GM19240 (cell line): ENCODE measurements around the gene NCK2.
"Not testable (repeated sequence)": the region's sequence is repeated elsewhere in the genome, so short reads cannot be mapped to it uniquely, and the experiment has no call there.

ENCODE experiments used
- DNase-seq: peaks from one replicate; pipeline ENCODE4 v3.0.0; 2011; ENCODE audit warnings: low spot score; ENCODE audit not compliant: insufficient read length

NCK2 gene

DNA sequence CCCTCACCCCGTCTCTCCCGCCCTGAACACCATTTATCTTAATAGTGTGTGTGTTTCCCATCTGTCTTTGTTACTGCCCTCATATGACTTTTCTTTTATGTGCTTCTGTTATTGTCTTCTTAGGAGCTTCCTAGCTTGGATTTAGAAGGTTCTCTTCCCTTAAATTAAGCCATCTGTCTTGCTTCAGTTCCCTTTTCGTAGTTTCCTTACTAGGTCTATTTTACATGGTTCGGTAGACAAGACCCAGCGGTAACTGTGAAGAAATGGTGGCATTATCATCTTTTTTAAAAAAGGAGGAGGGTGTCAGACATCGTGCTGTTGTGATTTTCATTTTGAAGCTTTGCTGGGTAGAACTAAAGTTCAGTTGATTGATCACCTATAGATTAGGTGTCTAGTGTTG, 10.3 kb downstream of the NCK2 start:
- DNase-seq = no peak

DNA sequence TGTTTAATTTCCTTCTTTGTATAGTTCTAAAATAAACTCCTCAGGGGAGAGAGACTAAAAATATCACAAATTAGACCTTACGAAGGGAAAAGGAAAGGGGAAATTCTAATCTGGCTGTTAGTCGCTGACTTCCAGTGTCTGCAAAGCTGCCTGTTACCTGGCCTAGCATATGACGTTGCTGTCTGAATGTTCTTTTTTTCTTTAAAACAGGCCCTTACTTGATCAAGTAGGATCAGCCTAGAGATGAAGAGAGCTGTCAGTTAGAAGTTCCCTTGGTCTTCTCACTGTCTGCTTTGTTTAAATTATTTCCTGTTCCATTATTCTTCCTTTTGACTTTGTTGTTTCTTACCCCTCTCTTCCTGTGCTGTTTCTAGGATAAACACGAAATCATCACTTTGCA, 11.2 kb downstream of the NCK2 start:
- DNase-seq = no peak

DNA sequence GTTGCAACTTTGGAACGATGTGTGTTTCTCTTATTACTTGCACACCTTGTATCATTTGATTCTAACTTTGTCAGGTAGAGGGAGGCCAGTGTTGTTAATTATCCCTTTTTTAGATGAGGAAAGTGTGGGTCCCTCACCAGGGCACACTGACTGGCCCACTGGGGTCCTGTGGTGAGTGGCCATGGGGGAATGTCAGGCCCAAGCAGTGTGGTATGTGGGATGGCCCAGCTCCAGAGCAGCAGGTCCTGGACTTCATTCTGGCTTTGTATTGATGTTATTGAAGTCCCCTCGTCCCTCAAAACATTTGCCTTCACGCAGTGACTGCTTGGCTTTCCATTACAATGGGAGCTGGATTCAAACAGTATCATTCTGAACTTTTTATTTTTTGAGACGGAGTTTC, 11.7 kb downstream of the NCK2 start:
- no peak for DNase-seq

DNA sequence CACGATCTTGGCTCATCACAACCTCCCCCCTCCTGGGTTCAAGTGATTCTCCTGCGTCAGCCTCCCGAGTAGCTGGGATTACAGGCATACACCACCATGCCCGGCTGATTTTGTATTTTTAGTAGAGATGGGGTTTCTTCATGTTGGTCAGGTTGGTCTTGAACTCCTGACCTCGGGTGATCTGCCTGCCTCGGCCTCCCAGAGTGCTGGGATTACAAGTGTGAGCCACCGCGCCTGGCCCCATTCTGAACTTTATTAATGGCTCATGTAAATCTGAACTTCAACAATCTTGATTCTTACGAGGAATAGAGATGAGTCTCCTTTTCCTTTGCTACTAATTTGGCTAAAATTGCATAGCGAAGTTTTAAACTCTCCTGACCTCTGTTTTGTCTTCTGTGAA, 12.2 kb downstream of the NCK2 start:
- DNase-seq = not testable (repeated sequence)

DNA sequence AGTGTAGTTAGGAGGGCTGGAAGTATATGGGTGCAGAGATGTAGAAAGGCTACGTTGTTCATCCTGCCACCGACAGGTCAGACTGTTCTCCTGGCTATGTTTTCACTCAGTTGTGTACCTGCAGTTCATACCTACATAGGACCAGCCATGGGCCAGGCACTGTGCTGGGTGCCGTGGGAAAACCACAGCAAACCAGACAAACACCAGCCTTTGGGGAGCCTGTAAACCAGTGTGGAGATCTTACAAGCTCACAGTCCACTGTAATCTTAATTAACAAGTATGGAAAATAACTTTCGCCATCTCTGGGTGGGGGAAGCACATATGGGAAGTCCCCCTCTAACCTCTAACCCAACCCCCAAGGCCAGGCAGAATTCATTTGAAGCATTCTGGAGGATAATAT, 12.7 kb downstream of the NCK2 start:
- no peak for DNase-seq

DNA sequence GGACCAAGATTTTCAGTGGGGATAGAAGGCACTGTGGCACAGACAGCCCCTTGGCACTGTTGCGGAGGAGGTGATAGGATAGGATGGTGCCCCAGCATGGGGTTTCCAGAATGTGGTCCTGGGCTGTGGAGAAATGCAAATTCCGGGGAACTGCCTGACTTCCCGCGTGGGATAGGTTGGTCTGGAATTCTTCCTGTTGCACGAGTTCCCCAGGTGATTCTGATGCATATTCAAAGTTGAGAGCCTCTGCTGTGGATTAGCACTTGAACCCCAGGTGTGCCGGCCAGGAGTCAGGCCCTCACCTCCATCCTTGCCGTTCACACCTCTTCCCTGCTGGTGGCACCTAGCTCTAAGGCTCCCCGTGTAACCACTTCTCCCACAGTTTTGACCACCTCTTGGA, 15.5 kb downstream of the NCK2 start:
- DNase-seq = no peak

DNA sequence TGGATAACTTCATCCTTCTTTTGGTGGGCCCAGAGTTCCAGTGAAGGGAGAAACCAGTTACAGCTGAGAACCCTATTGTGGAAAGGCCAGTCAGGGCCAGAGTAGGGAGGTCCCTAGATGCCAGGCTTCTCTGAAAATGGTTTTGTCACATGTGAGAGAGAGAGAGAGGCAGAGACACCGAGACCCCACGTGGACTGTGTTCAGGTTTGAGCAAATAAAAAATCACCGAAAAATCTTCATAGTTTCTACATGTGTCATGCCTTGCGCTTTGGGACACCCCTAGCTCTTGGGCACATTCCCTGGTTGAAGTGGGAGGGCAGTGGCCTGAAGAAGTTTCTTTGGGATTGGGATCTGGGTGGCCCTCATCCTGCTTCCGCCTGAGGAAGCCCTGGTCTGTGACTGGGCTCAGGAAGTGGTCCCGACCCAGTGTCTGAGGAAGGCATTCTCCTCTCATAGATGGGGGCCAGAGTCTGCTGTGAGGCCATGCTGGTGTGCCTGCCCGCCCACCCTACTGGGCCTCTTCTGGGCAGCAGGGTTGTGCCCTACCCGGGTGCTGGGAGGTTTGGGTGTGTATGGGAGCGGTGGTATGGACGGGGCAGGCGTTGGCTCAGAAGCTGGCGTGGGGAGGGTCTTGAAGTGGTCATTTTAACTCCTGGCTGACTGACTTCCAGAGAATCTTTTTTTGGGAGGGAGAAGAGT, 16.1 kb downstream of the NCK2 start:
- DNase-seq = no peak

DNA sequence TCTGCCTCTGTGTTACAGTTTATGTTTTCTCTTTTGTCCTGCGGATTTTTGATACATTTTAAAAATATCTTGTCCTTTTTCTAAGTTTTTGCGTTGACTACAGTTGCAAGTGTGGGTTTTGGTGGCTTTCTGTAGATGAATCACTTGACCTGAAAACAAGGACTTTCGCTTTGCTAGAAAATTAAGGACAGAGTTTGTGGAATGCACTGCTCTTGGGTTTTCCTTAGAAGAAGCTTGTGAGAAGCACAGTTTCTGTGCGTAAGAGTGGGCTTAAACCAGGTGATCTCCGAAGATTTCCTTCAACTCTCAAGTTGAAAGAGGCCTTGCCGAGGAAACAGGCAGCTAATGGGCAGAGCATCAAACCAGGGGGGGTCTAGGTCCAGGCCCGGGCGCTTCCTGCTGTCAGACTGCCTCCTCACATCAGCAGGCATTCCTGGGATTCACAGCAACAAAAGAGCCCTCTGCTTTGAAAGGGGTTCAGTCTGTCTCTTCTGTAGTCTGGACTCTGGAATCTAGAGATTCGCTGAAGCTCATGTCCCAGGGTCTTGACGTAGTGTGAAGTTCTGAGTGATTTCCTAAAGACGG, 17.3 kb downstream of the NCK2 start:
- DNase-seq = no peak

DNA sequence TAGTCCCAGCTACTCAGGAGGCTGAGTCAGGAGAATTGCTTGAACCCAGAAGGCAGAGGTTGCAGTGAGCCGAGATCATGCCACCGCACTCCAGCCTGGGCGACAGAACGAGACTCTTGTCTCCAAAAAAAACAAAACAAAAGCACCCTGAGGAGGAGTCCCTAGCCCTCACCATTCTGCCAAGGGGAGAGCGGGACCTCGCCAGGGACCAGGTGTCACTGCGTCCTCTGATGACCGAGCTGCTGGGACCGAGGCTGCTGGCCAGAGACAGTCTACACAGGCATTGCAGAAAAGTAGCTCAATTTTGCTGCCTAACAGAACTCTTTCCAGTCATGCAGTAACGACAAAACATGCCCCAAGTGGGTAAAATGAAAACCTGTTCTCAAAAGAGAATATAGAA, 18.4 kb downstream of the NCK2 start:
- no peak for DNase-seq

DNA sequence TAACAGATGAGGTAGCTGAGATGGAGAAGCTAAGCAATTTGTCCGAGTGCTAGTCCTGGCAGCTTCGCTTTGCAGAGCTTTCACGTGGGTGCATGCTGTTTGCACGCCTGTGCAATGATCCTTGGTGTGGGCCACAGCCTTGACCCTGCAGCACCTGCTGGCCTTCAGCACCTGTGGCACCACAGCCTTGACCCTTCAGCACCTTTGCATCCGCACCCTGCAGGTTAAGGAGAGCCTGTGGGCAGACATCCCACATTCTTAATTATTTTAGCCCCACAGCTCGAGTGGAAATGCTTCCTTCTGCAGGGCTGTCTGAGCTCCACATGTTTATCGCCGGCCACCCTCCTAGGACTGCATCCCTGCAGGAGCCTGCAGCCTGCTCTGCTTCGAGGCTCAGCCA, 19.3 kb downstream of the NCK2 start:
- DNase-seq = no peak

DNA sequence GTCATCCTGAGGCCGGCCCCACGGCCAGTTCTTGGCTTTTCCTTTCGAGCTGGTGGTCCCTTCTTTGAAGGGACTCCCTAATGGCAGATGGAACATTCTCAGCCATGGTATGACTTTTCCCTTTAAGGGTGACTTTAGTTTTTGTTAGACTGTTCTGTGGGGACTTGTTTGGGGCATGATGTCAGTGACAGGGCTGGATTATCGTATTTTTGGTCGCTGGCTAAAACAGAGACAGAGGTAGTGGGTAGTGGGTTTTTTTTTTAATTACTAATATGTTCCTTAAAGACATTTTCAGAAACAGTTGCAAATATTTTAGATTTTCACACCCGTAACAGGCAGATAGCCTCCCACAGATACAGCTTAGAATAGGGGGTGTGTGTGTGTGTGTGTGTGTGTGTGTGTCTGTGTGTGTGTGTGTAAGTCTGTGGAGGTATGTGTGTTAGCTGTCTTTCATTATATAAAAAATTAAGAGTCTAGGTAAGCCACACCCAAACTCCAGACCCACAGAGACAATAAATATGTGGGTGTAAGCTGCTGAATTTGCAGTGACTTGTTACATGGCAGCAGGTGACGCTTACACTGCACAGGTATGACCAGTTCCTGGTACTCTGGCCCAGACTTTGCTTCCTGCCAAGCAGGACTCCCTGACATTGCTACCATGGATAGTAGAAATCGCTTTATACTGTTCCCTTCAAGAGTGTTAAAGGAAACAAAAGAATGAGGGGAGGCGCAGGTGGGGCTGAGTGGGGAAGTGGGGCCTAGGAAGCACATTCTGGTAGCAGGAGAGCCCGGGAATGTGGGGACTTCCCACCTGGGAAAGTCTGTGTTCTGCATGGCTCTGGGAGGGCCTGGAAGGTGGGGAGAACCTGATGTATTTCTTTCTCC, 20.9 kb downstream of the NCK2 start:
- DNase-seq = no peak

DNA sequence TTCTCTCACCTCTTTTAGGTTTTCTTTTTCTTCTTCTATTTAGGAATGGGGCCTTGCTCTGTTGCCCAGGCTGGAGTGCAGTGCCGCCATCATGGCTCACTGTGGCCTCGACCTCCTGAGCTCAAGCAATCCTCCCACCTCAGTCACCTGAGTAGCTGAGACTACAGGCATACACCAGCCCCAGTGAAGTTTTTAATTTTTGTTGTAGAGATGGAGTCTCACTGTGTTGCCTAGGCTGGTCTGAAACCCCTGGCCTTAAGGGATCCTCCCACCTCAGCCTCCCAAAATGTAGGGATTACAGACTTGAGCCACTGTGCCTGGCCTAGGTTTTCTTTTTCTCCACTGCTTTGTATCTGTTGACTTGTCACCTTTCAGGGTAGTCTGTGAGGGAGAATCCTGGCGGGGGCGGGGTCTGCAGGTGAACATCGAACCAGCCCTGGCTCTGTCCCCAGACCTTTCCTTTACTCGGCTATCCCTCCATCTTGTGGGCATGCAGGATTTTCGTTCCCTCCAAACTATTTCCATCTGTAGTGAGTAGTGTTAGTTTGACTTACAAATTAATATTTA, 21.7 kb downstream of the NCK2 start:
- DNase-seq = no peak

DNA sequence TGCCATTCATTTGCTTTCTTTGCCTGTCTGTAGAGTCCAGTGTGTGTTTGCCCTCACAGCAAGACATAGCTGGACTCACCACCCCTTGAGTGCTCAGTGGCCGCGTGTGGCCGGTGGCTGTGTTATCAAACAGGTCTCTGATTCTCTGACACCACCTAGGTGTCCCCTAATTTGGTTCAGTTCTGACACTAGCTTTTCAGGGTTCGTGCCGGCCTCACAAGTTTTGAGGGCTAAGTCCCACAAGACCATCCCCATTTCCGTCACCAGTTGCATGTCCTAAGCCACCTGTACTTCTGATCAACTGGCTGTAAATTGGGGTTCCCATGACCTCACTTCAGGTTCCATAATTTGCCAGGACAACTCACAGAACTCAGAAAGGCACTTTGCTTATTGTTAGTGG, 23.5 kb downstream of the NCK2 start:
- DNase-seq = no peak

DNA sequence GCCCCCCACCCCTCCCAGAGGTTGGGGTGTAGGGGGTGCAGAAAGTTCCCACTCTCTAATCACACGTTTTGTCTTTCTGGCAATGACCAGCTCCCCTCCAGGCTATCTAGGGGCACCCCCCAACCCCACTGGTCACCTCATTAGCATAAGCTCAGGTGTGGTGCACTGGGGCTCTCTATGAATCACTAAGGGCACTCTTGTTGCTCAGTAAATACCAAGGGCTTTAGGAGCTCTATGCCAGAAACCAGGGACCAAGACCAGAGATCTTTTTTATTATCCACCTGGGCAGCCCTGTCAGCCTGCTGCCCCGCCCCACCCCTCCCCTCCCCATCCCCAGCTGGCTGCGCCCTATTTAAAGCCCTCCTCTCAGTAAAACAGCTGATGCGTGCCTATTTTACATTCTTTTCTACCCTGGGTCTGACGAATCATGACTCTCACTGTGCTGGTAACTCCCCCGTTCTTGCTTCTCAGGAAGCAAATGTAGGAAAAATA, 24.3 kb downstream of the NCK2 start:
- DNase-seq = no peak

DNA sequence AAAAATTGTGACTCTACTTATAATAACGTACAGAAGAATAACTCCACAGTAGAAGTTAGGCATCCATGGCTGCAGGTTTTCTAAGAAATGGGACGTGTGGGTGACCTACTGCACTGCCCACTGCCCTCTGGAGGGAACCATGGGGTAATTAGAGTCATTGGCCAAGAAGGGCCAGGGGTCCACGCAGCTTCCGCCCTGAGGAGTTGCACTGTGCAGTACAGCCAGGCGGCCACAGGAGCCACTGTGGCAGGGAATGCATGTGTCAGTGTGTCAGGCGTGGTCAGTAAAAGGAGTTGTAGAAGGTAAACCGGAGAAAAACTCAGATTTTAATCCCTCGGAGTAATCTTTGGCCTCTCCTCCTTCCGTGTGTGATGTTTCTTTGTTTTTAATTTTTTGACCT, 24.8 kb downstream of the NCK2 start:
- DNase-seq = no peak

DNA sequence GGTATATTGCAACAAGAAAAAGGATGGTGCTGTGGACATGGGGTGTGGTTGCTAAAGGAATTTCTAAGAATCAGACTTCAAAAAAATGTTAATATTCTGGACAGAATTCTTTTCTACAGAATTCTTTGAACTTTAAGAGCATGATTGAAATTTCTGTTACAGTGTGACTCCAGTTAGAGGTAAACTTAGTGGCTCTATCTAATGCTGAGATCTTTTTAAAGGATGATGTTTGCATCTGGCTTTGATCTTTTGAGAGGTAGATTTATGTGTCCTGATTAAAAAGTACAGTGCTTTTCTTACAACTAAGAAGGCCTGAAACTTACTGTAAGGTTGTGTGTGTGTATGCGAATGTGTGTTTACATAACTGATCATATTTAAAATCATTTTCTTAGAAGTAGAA, 25.4 kb downstream of the NCK2 start:
- DNase-seq = no peak

DNA sequence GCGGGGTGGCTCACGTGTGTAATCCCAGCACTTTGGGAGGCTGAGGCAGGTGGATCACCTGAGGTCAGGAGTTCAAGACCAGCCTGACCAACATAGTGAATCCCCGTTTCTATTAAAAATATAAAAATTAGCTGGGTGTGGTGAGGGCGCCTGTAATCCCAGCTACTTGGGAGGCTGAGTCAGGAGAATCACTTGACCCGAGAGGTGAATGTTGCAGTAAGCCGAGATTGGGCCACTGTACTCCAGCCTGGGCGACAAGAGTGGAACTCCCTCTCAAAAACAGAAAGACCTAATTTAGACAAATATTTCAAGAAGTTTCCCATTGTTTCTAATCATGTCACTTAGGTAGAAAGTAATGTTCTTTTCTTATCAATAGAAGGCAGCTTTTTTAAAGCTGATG, 26.6 kb downstream of the NCK2 start:
- not testable (repeated sequence) for DNase-seq

DNA sequence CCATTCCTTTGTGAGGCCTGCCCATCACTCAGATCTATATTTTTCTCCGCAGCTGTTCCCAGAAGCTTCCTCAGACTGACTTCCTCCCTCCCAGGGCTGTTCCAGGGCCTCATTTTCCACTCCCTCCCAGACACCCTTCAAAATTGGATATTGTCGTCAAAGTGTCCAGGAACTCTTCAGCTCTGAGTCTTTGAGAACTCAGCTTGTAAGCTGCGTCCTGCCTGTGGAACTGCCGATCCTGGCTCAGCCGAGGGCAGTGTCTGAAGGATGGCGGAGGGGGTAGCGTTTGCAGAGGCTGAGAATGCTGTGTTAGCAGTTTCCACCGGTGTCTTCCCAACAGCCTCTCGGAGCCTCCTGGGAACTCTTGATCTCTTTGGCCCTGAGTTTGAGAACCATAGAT, 27.1 kb downstream of the NCK2 start:
- DNase-seq = no peak

DNA sequence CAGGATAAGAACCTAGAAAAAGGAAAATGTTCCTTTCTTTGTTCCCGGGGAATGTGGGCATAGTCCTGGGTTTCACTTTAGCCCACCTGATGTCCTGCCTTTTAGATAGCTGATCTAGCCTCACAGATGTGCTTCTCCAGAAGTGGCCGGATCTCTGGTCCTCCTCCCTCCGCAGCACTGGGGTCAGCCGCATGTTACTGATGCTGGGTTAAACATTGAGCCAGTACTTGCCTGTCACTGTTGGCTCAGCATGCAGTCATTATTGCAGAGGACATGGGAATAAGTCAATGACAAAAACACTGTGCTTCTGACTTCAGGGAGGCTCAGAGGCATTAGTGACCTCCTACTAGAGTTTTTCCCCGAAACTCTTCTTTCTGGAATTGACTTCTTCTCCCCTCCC, 27.6 kb downstream of the NCK2 start:
- DNase-seq = no peak

DNA sequence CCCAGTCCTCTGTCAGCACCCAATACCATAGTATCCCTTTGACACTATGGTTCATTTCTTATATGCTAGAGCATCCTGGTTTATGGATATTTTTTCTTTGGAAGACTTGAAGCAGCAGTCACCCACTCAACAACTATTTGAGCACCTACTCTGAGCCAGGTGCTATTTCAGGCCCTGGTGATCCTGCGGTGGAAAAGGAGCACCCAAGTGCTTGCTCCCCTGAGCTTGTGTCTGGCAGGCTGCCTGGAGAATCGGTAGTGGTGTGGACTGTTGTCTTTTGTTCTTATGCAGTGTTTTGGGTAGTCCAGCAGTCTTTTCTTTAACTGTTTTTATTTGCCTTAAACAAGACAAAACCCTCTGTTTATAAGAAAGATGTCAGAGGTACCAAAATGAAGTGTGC, 28.9 kb downstream of the NCK2 start:
- DNase-seq = no peak

DNA sequence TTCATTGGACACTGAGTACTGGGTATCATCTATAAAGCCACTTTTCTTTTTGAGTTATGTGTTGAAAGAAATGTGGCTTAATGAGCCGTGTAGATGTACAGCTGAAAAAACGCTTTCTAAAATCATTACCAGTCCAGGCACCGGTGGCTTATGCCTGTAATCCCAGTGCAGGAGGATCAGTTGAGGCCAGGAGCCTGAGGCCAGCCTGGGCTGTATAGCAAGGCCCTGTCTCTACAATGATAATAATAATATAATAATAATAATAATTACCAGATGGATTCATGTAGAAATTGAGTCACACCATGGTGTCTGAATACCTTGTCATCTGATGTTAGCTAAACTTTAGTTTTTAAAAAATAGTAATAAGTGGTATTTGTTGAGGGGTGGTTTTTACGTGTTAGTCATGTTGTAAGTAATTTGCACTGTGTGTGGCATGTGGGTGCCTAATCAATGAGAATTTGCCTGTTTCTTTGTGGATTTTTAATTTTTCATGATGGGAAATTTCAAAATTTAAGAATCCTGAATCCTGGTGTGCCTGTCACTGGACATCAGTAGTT, 30.1 kb downstream of the NCK2 start:
- DNase-seq = no peak
